Activated CD8-positive, alpha-beta memory T cell treated with anti-CD3 and anti-CD28 coated beads, Interleukin-2, amount 10 ng/mL, durations not matched to agents 7 days and 5 days (primary cell): ENCODE measurements around the gene LMBRD2. TPM values are rescaled to one million over a fixed set of nuclear protein-coding genes. Genes with fewer than 3 reads are reported as not detected.
"Not testable (repeated sequence)": the region's sequence is repeated elsewhere in the genome, so short reads cannot be mapped to it uniquely, and the experiment has no call there.

Experiments
- ATAC-seq: fragments of 150-1000 bp; cut with Tn5 transposase; one replicate; pipeline ENCODE4 v1.10.0; 2021; ENCODE audit warnings: moderate library complexity
- CTCF ChIA-PET: fragments of 350-600 bp; sonication (Branson Sonifier 250); formaldehyde crosslinking; loops from one replicate; lab custom pipeline; 2021; ENCODE audit warnings: antibody characterized with exemption; lab: Charles Lee
- DNase-seq: peaks from one replicate; pipeline ENCODE4 v3.0.0-alpha.2; 2020
- H3K27ac Mint-ChIP-seq: one replicate; pipeline ENCODE4 v1.8.0; 2021; ENCODE audit warnings: mild to moderate bottlenecking, mixed read lengths
- H3K27me3 Mint-ChIP-seq: one replicate; pipeline ENCODE4 v1.8.0; 2021; ENCODE audit warnings: mixed read lengths
- H3K36me3 Mint-ChIP-seq: one replicate; pipeline ENCODE4 v1.8.0; 2021; ENCODE audit warnings: mild to moderate bottlenecking, mixed read lengths
- H3K4me1 Mint-ChIP-seq: one replicate; pipeline ENCODE4 v1.8.0; 2021; ENCODE audit warnings: mixed read lengths
- H3K4me3 Mint-ChIP-seq: one replicate; pipeline ENCODE4 v1.8.0; 2021; ENCODE audit warnings: mild to moderate bottlenecking, moderate library complexity, mixed read lengths
- H3K9me3 Mint-ChIP-seq: one replicate; pipeline ENCODE4 v1.8.0; 2022; ENCODE audit warnings: low read depth, mixed read lengths
- total RNA-seq, 2 experiments: library from RNA; stranded (reverse); gene quantifications; one replicate each; pipeline ENCODE4 v1.2.3, GENCODE V29; 2021

The LMBRD2 gene
- total RNA-seq, 2 experiments from 2014 or later: 13.9 to 15.1 TPM

DNA sequence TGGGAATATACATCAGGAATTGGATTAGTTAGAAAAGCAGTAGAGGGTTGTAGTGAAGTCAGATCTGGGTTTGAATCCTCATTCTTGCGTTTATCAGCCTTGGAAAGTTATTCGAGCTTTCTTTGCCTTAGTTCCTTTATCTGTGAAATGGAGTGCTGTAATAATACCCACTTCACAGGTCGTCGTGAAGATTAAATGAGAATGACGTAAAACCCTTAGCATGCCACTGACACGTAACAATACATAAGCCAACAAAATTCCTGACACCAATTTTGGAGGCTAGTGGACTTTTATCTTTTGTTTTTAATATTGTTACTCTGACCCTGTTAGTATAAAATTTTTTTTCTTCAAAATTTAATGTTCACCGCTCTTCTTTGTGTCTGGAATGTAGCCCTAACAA is 3.6 kb upstream of the LMBRD2 start:
- Mint-ChIP-seq H3K36me3 (peaks cover 60% of the 10 kb centered on the region), H3K27ac (no peak overlapping the region), H3K27me3 (no peaks in the 10 kb centered on the region), H3K4me1 (peaks cover 49% of the 10 kb centered on the region), H3K4me3 (no peak overlapping the region), H3K9me3 (no peaks in the 10 kb centered on the region)
- DNase-seq (no peak), ATAC-seq (no peak)
- CTCF ChIA-PET: no interaction called here

DNA sequence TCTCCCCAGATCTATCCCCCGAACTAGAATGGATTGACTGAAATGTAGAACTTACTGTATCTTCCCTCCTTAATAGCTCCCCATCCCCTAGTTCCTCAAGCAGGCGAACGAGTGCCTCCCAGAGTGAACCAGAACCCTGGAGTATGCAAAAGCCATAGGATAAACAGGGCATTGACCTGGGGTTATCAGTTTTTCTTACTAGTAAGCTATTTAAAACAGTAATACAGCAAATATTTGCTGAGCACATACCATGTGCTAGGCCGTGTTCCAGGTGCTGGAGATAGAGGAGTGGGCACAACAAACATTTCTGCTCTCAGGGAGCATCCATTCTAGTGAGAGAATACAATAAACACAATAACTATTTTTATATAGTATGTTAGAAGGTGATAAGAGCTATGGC is 2.0 kb upstream of the LMBRD2 start:
- DNase-seq: no peak
- Mint-ChIP-seq H3K36me3 (peaks cover 52% of the 10 kb centered on the region), H3K4me3 (peak overlapping the region; percentile 90), H3K4me1 (peaks cover 56% of the 10 kb centered on the region), H3K27ac (peak overlapping the region; percentile 24), H3K9me3 (no peaks in the 10 kb centered on the region), H3K27me3 (no peaks in the 10 kb centered on the region)
- CTCF ChIA-PET: interaction anchor here (0.8 to 2.2 kb wide), 2 partner anchors 81 to 88 kb away, joined by 3 to 7 read pairs; partner anchors contain the start of gene NADK2
- ATAC-seq: no peak

DNA sequence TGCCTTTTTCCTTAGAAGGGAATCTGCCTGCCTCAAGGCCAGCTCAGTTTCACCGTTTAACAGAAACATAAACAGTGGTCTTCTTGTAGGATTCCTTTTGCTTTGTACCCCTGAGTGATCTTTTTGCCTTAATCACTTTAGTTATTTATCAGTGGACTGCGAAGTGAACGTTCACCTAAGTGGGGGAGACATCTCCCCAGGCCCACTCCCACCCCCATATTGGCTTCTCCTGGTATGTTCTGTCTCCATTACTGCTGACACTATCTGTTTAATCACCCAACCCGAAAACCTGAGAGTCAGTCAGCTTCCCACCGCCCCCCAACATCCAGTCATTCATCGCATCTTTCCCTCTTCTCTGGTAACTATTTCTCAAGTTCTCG is 1.6 kb upstream of the LMBRD2 start:
- DNase-seq: no peak
- Mint-ChIP-seq H3K27ac (peak overlapping the region; percentile 24), H3K27me3 (no peaks in the 10 kb centered on the region), H3K4me1 (peaks cover 56% of the 10 kb centered on the region), H3K9me3 (no peaks in the 10 kb centered on the region), H3K4me3 (peak overlapping the region; percentile 90), H3K36me3 (peaks cover 48% of the 10 kb centered on the region)
- CTCF ChIA-PET: interaction anchor here (1.3 to 2.2 kb wide), 3 partner anchors 13 to 88 kb away, joined by 3 to 7 read pairs (median 5); partner anchors contain the start of gene NADK2
- ATAC-seq: no peak

DNA sequence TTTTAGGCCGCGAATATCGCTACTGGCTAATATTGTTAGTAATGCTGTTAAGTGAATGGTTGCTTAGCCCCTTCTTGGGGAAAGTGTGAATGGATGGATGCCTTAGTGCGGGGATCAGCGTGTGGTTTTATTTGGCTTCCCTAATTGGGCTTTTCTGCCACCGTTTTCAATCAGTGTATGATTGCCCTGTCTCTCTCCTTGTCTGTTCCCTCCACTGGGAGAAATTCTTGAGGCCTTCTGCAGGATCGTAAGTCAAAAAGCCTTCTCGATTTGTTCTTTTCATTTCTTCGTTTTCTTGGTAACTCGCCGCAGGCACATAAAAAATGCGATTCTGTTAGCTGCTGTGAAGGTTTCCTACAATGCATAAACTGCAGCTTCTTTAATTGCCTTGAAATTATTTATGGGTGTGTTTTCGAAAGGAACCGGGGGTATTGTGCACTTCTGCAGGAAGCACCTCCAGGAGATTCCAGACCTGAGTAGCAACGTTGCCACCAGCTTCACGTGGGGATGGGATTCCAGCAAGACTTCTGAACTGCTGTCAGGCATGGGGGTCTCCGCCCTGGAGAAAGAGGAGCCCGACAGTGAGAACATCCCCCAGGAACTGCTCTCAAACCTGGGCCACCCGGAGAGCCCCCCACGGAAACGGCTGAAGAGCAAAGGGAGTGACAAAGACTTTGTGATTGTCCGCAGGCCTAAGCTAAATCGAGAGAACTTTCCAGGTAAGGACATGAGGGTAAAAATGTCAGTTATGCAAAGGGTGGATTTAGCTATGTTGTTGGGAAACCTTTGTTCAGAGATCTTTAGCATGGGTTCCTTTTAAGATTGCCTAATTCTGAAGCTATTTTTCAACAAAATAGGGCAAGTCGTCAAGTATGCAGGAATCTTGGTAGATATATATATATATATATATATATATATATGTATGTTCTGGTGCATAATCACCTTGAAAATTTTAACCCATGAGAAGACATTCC is 924 bp upstream of the LMBRD2 start:
- Mint-ChIP-seq H3K27ac (peak overlapping the region; percentile 91), H3K4me3 (peak overlapping the region; percentile 90), H3K36me3 (peaks cover 46% of the 10 kb centered on the region), H3K27me3 (no peaks in the 10 kb centered on the region), H3K4me1 (peaks cover 52% of the 10 kb centered on the region), H3K9me3 (no peaks in the 10 kb centered on the region)
- DNase-seq (no peak), ATAC-seq (no peak)
- CTCF ChIA-PET: interaction anchor here (1.3 to 2.2 kb wide), 4 partner anchors 8 to 89 kb away, joined by 3 to 7 read pairs (median 4); partner anchors contain the start of gene NADK2

DNA sequence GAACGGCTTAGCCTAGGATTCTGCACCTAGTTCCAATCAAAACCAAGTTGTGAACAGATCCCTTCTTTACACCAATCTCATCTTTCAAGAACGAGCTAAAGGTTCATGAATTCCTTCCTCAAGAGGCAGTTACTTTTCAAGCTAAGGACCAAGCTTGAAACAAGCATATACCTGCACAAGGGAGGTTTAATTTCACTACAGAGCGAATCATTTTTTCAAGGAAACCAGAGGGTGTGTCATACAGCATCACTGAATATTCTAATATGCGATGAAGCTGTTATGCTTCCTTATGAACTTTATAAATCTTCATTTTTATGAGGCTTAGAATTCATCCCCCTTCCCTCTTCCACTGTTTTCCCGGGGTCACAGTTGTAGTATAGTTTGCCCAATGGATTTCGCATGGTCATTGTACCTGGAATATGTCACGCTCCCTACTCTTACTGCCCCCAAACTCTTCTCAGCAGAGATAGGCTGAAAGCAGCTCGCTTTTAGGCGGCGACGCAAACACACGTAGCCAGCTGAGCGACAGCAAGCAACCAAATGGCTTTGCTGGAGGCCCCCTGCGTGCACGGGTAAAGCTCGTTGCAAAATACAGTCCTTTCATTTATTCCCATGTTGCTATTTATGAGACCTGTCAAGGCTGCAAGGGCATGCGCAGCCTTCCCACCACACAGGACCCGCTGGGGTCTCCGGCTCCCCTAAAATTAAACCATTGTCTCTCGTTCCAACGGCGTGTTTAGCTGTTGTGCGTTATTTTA is 832 bp downstream of the LMBRD2 start:
- DNase-seq: peak; percentile 85
- Mint-ChIP-seq H3K27ac (peak overlapping the region; percentile 91), H3K4me1 (peaks cover 52% of the 10 kb centered on the region), H3K4me3 (peak overlapping the region; percentile 90), H3K36me3 (peaks cover 32% of the 10 kb centered on the region), H3K9me3 (no peaks in the 10 kb centered on the region), H3K27me3 (no peaks in the 10 kb centered on the region)
- ATAC-seq: peak; percentile 26
- CTCF ChIA-PET: interaction anchor here (1.4 to 2.0 kb wide), 5 partner anchors 9 to 91 kb away, joined by 4 to 9 read pairs (median 4); partner anchors contain the start of gene NADK2

DNA sequence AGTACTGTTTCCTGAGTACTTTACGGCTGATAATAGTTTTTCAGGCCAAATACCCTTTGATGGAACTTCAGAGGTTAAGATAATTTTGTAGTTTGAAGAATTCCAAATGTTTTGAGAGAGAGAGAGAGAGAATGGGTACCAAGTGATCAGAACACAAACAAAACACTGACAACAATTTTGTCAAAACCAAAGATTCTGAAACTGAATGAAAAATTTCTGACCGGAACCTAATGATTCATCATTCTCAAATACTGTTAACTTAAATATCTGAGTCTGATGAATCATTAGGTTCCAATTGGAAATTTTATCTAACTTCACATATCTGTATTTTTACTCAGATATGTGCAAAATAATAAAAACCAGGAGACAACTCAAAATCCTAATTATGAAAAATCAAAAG is 4.0 kb downstream of the LMBRD2 start:
- Mint-ChIP-seq H3K27me3 (no peaks in the 10 kb centered on the region), H3K4me1 (peaks cover 30% of the 10 kb centered on the region), H3K4me3 (no peak overlapping the region), H3K9me3 (no peaks in the 10 kb centered on the region), H3K36me3 (peaks cover 15% of the 10 kb centered on the region), H3K27ac (no peak overlapping the region)
- CTCF ChIA-PET: no interaction called here
- DNase-seq: no peak
- ATAC-seq: no peak

DNA sequence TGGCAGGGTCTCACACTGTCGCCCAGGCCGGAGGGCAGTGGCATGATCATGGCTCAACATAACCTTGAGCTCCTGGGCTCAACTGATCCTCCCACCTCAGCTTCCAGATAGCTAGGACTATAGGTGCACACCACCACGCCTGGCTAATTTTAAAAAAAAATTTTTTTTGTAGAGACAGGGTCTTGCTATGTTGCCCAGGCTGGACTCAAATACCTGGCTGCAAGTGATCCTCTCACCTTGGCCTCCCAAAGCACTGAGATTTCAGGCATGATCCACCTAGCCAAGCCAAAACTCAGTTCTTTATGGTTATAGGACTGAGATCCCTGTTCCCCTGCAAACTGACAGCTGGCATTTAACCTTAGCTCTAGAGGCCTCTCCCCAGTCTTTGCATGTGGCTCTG is 5.3 kb downstream of the LMBRD2 start:
- no peaks in the 10 kb centered on the region for H3K9me3 Mint-ChIP-seq

DNA sequence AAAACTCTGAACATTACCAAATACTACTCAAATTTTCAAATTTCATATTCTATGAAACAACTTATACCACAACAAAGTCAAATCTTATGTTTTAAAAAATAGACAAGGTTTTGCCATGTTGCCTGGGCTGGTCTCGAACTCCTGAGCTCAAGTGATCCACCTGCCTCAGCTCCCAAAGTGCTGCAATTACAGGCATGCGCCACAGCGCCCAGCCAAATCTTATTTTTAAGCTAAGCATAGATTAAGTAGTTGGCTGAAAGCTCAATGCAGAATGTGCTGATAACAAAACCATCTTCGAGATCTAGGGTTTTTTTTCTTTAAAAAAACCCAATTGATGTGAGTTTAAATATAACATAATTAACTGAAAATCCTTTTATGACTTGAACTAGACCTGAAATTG is 6.4 kb downstream of the LMBRD2 start:
- peaks cover 22% of the 10 kb centered on the region for H3K4me1 Mint-ChIP-seq
- DNase-seq (no peak), ATAC-seq (no peak)
- H3K27me3 Mint-ChIP-seq: no peaks in the 10 kb centered on the region
- no peak overlapping the region for H3K4me3 Mint-ChIP-seq
- no peak overlapping the region for H3K27ac Mint-ChIP-seq
- peaks cover 5% of the 10 kb centered on the region for H3K9me3 Mint-ChIP-seq
- CTCF ChIA-PET: no interaction called here
- H3K36me3 Mint-ChIP-seq: peaks cover 24% of the 10 kb centered on the region

More for the DNA sequence above, 5.3 kb downstream of the LMBRD2 start:
- Mint-ChIP-seq H3K27me3 (no peaks in the 10 kb centered on the region), H3K4me3 (no peak overlapping the region), H3K4me1 (peaks cover 28% of the 10 kb centered on the region), H3K36me3 (peaks cover 15% of the 10 kb centered on the region), H3K27ac (no peak overlapping the region)
- CTCF ChIA-PET: no interaction called here
- DNase-seq (no peak), ATAC-seq (no peak)

DNA sequence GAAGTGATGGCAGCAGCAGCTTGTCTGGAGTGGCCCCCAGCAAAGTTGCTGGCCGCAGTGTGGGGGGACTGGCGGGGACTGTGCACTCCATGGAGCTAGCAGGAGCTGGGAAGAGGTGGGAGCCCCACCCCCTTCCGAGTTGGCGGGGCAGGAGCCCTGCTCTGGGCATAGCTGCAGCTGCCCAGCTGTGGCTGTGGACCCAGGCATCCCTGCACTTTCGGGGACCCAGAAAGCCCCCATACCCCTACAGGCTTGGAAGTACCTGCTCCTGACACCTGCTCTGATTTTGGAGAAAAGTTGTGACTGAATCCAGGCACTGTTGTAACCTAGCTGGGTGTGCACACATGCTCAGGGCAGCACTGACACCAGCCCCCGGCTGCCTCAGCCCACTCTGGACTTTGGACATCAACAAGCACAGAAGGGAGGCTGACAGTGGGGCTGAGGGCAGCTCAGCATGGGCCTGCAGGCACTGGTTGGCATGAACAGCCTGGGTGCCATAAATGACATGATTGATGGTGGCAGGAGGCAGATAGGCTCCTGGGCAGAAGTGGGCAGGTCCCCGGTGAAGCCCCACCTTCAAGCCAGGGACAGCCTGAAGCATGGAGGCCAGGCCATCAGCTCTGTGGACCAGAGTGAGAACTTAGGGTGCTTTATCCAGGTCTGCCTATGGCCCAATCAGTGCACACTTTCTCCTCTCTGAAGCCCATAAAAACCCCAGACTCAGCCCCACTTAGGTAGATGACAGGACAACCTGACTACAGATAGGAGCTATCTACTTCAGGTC is 12.6 kb downstream of the LMBRD2 start:
- Mint-ChIP-seq H3K27ac (no peak overlapping the region), H3K4me1 (no peaks in the 10 kb centered on the region), H3K36me3 (peaks cover 48% of the 10 kb centered on the region), H3K4me3 (no peak overlapping the region), H3K9me3 (peaks cover 7% of the 10 kb centered on the region), H3K27me3 (no peaks in the 10 kb centered on the region)
- no peak for DNase-seq
- ATAC-seq: no peak
- CTCF ChIA-PET: no interaction called here

DNA sequence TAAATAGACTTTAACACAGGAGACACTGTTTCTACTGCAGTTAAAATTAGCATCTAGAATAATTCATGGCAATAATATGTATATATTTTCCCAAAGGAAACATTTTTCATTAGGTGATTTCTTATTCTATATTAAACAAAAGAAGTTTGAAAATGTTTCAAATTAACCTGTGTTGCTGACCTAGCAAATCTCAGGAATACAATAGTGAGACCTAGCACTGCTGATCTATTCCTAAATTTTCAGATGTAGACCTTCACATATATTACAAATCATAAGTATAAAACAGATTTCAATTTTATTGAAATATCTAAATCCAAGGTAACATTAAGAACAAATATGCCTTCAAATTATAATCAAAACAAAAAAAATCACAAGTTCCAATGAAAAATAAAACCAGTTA is 15.1 kb downstream of the LMBRD2 start:
- DNase-seq (no peak), ATAC-seq (no peak)
- Mint-ChIP-seq H3K27ac (no peak overlapping the region), H3K36me3 (peaks cover 52% of the 10 kb centered on the region), H3K4me3 (no peak overlapping the region), H3K4me1 (no peaks in the 10 kb centered on the region), H3K27me3 (no peaks in the 10 kb centered on the region), H3K9me3 (peaks cover 7% of the 10 kb centered on the region)
- CTCF ChIA-PET: no interaction called here

DNA sequence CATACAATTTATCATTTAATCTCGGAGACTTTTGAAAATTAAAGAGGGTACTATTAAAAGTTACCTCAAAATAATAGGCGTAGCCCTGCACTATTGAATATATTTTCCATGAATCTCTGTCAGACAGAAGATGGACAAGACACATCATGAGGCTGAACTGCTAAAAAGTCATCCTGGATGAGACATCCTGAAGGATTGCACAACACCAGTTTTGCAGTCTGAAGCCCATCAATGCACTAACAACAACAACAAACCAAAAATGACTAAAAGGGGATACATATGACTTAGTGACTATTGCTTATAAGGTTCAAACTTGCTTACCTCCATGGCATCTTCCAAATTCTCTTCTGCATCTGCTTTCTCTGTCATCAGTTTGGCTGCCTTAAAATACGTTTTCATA is 15.7 kb downstream of the LMBRD2 start:
- Mint-ChIP-seq H3K27ac (no peak overlapping the region), H3K27me3 (no peaks in the 10 kb centered on the region), H3K9me3 (peaks cover 7% of the 10 kb centered on the region)

DNA sequence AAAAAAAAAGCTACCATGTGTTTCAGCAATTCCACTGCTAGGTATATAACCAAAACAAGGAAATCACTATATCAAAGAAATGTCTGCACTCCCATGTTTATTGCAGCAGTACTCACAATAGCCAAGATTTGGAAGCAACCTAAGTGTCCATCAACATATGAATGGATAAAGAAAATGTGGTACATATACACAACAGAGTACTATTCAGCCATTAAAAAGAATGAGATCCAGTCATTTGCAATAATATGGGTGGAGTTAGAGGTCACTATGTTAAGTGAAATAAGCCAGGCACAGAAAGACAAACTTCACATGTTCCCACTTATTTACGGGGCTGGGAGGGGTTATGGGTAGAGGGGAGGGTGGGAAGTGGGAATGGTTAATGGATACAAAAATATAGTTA is 18.7 kb downstream of the LMBRD2 start:
- H3K4me3 Mint-ChIP-seq, H3K27ac Mint-ChIP-seq, H3K4me1 Mint-ChIP-seq, ATAC-seq, H3K27me3 Mint-ChIP-seq, DNase-seq, CTCF ChIA-PET: not testable (repeated sequence)
- H3K9me3 Mint-ChIP-seq: peaks cover 11% of the 10 kb centered on the region
- H3K36me3 Mint-ChIP-seq: peaks cover 51% of the 10 kb centered on the region

More for the DNA sequence above, 15.7 kb downstream of the LMBRD2 start:
- H3K4me1 Mint-ChIP-seq: no peaks in the 10 kb centered on the region
- no peak for ATAC-seq
- peaks cover 53% of the 10 kb centered on the region for H3K36me3 Mint-ChIP-seq
- no peak overlapping the region for H3K4me3 Mint-ChIP-seq
- CTCF ChIA-PET: no interaction called here
- no peak for DNase-seq

DNA sequence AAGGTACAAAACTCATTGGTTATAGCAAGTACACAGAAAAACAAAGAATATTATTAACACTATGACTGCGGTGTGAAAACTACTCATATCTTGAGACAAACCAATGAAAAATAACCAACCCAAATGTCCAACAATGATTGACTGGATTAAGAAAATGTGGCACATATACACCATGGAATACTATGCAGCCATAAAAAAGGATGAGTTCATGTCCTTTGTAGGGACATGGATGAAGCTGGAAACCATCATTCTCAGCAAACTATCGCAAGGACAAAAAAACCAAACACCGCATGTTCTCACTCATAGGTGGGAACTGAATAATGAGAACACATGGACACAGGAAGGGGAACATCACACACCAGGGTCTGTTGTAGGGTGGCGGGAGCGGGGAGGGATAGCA is 22.0 kb downstream of the LMBRD2 start:
- H3K27me3 Mint-ChIP-seq, H3K4me3 Mint-ChIP-seq, H3K4me1 Mint-ChIP-seq, ATAC-seq, DNase-seq, H3K27ac Mint-ChIP-seq: not testable (repeated sequence)
- H3K9me3 Mint-ChIP-seq: peaks cover 11% of the 10 kb centered on the region
- CTCF ChIA-PET: interaction anchor here (1.0 kb wide), 1 partner anchor 58 kb away, joined by 3 read pairs; no protein-coding TSS in a partner anchor
- peaks cover 56% of the 10 kb centered on the region for H3K36me3 Mint-ChIP-seq
